Endothelial cell of umbilical vein (primary cell): Measurements from ENCODE around the gene HDAC10. TPM values are rescaled to one million over a fixed set of nuclear protein-coding genes. Genes with fewer than 3 reads are reported as not detected.

ENCODE experiments used
- BruUV-seq: library from RNA; stranded (reverse); fragments of 400-500 nt; replicated peaks from 2 replicates; lab custom pipeline; 2021; lab: Mats Ljungman, UMichigan
- CTCF ChIA-PET: fragments of 300-600, 350-600 bp; sonication (Branson Sonifier 250); formaldehyde crosslinking; loops from one replicate; lab custom pipeline; 2021; ENCODE audit warnings: antibody characterized with exemption, inconsistent platforms; lab: Charles Lee
- POLR2A ChIA-PET: fragments of 300-600, 350-600 bp; sonication (Branson Sonifier 250); formaldehyde crosslinking; loops from one replicate; lab custom pipeline; 2021; ENCODE audit warnings: antibody characterized with exemption, inconsistent platforms; lab: Charles Lee
- DNase-seq: peaks from one replicate; pipeline ENCODE4 v3.0.0-alpha.2; 2011; ENCODE audit warnings: low read depth, low spot score
- FAIRE-seq: peaks from 2 replicates; lab custom pipeline; 2011; peaks lifted over from hg19 to GRCh38; lab: Jason Lieb, UNC
- H2AFZ ChIP-seq: 2 replicates; pipeline ENCODE4 v1.6.0; 2012; ENCODE audit warnings: low read depth, low read length, control low read depth, inconsistent platforms
- H3K27ac ChIP-seq: 2 replicates; pipeline ENCODE4 v1.5.1; 2011; ENCODE audit warnings: low read depth, mild to moderate bottlenecking, control low read depth, low read length, moderate library complexity; ENCODE audit not compliant: insufficient read depth
- H3K27me3 ChIP-seq, 2 experiments: 2 replicates each; pipeline versions ENCODE4 v1.6.0 to v1.6.1; 2011; ENCODE audit warnings: low read length in 2 of 2, mixed read lengths in 1 of 2; ENCODE audit not compliant: control insufficient read depth in 2 of 2, insufficient read depth in 2 of 2
- H3K36me3 ChIP-seq, 2 experiments: 2 replicates in 1 of 2; 3 replicates in 1 of 2; pipeline ENCODE4 v1.5.1; 2011; ENCODE audit warnings: low read length in 2 of 2, mild to moderate bottlenecking in 1 of 2, moderate library complexity in 1 of 2; ENCODE audit not compliant: control insufficient read depth in 2 of 2, insufficient read depth in 2 of 2; ENCODE audit errors: extremely low read depth in 1 of 2
- H3K4me1 ChIP-seq: 3 replicates; pipeline ENCODE4 v1.5.1; 2011; ENCODE audit warnings: mild to moderate bottlenecking, low read length; ENCODE audit not compliant: control insufficient read depth, insufficient read depth; ENCODE audit errors: extremely low read depth
- H3K4me2 ChIP-seq: 2 replicates; pipeline ENCODE4 v1.6.1; 2011; ENCODE audit warnings: low read length, control low read depth, mixed read lengths; ENCODE audit not compliant: insufficient read depth
- H3K4me3 ChIP-seq, 3 experiments: fragments of 200-600 bp in 1 of 3; sonication (generic), shearing (Covaris generic) in 1 of 3; replicated peaks in 1 of 3; 2 replicates each; pipeline ENCODE4 v1.5.1; 2011 to 2016; ENCODE audit warnings: control low read depth in 3 of 3, low read length in 3 of 3, mild to moderate bottlenecking in 2 of 3, inconsistent platforms in 1 of 3, low read depth in 1 of 3, moderate library complexity in 1 of 3; ENCODE audit not compliant: insufficient read depth in 1 of 3
- H3K79me2 ChIP-seq: 2 replicates; pipeline ENCODE4 v1.6.0; 2012; ENCODE audit warnings: low read length, inconsistent platforms; ENCODE audit not compliant: control insufficient read depth, insufficient read depth
- H3K9ac ChIP-seq: replicated peaks from 2 replicates; pipeline ENCODE3; 2011; ENCODE audit warnings: low read length, control low read depth; ENCODE audit not compliant: insufficient read depth; ENCODE audit errors: extremely low read depth
- H3K9me1 ChIP-seq: replicated peaks from 3 replicates; pipeline ENCODE4 v1.6.0; 2011; ENCODE audit warnings: mild to moderate bottlenecking, low read length; ENCODE audit not compliant: control insufficient read depth, insufficient read depth; ENCODE audit errors: extremely low read depth
- H3K9me3 ChIP-seq: replicated peaks from 2 replicates; pipeline ENCODE4 v1.5.1; 2012; ENCODE audit warnings: low read length, inconsistent platforms; ENCODE audit not compliant: control insufficient read depth, insufficient read depth
- H4K20me1 ChIP-seq: replicated peaks from 2 replicates; pipeline ENCODE3; 2011; ENCODE audit warnings: mild to moderate bottlenecking, low read length; ENCODE audit not compliant: control insufficient read depth, insufficient read depth; ENCODE audit errors: extremely low read depth
- CTCF ChIP-seq, 2 donors: IDR thresholded peaks; 1 replicate in 1 of 2; 2 replicates in 1 of 2; pipeline ENCODE4 v1.5.1; 2011; ENCODE audit warnings: low read length in 2 of 2, mild to moderate bottlenecking in 2 of 2, moderate library complexity in 2 of 2, control low read depth in 1 of 2, inconsistent platforms in 1 of 2, low read depth in 1 of 2; ENCODE audit not compliant: insufficient read depth in 1 of 2; ENCODE audit errors: extremely low read depth in 1 of 2
- EZH2 ChIP-seq: IDR thresholded peaks from 2 replicates; pipeline ENCODE4 v1.6.1; 2012; ENCODE audit warnings: borderline replicate concordance, low read depth, mild to moderate bottlenecking, moderate library complexity, low read length, inconsistent platforms; ENCODE audit not compliant: severe bottlenecking
- FOS ChIP-seq: IDR thresholded peaks from 2 replicates; pipeline ENCODE4 v1.6.1; 2011; ENCODE audit warnings: mild to moderate bottlenecking, low read length, moderate library complexity, borderline replicate concordance; ENCODE audit not compliant: insufficient read depth
- GATA2 ChIP-seq: IDR thresholded peaks from 2 replicates; pipeline ENCODE4 v1.7.0; 2011; ENCODE audit warnings: low read depth, mild to moderate bottlenecking, moderate library complexity, mixed read lengths, low read length; ENCODE audit not compliant: insufficient read length, insufficient read depth
- JUN ChIP-seq: IDR thresholded peaks from 2 replicates; pipeline ENCODE4 v1.6.1; 2011; ENCODE audit warnings: borderline replicate concordance, low read depth; ENCODE audit not compliant: insufficient read length, insufficient read depth
- MYC ChIP-seq: IDR thresholded peaks from one replicate; pipeline ENCODE4 v1.6.1; 2011; ENCODE audit warnings: mild to moderate bottlenecking, low read depth, low read length
- POLR2A ChIP-seq: IDR thresholded peaks from 2 replicates; pipeline ENCODE4 v1.6.1; 2012; ENCODE audit warnings: low read depth, mild to moderate bottlenecking, control low read depth, low read length
- POLR2AphosphoS5 ChIP-seq: IDR thresholded peaks from 2 replicates; pipeline ENCODE4 v1.6.1; 2012; ENCODE audit warnings: low read depth, mild to moderate bottlenecking, control low read depth, low read length, moderate library complexity; ENCODE audit not compliant: insufficient read depth
- dilution Hi-C: fragments of 300-500 bp; cut with MboI; formaldehyde crosslinking; loops from one replicate; pipeline ENCODE4 v1.15.0; 2019; ENCODE audit warnings: low sequenced_read_pairs; ENCODE audit not compliant: extremely low pct_ligation_motif_present
- intact Hi-C: fragments of 100-400 bp; cut with micrococcal nuclease; formaldehyde crosslinking; loops from one replicate; pipeline ENCODE4 v1.10.0; 2022
- polyA plus RNA-seq, 4 experiments: library from polyadenylated mRNA; depleted of rRNA in 3 of 4; stranded (reverse) in 3 of 4; unstranded in 1 of 4; fragments of >200 nt; gene quantifications; 2 replicates each; pipeline versions ENCODE4 v1.2.1 to v1.2.3, GENCODE V29; 2011 to 2012; ENCODE audit warnings: missing spikeins in 1 of 4
- total RNA-seq: library from RNA; stranded (reverse); gene quantifications from 2 replicates; pipeline ENCODE4 v1.2.3, GENCODE V29; 2021
- TF ChIP-seq, protein P1 (sequence below): IDR thresholded peaks from 2 replicates; pipeline ENCODE4 v1.6.1; 2011; ENCODE audit not compliant: insufficient read depth, insufficient read length

The HDAC10 gene
- total and polyA plus RNA-seq, 2 donors (not counting 3 experiments of a cell fraction or from before 2014, with no cell fraction given): 32.6 to 47.0 TPM

DNA sequence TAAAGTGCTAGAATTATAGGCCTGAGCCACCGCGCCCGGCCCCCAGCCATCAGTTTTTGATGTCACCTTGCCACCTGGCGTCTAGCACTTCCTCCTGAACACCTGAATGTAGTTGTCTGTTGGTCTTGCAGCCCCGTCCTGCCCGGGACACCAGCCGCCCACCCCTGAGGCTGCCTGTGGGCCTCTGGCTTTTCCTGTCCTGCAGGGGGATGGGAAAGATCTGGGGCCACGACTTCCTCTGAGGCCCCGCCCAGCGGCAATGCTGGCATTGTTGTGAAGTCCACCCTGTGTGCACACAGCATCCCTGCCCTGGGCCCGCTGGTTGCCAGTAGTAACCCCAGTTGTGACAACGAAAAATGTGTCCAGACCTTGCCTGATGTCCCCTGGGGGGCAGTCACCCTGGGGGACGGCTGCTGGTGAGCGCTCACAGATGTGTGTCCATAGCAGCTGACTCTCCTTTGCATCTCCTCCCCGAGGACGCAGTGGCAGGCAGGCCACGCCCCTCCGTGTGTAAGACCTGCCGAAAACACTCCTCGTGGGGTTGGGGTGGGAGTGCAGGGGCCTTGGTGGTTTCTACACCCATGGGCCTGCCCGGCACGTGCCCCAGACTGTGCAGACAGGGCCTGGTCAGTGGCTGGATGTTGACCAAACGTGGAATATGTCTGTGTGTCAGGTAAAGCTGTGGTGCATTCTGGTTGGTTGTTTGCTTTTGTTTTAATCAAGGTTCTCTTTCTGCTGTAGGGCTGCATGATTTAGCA is 43.5 kb downstream of the HDAC10 start:
- no peaks in the 10 kb centered on the region for H3K9me3 ChIP-seq
- POLR2A ChIA-PET: no interaction called here
- H3K27ac ChIP-seq: no peak overlapping the region
- CTCF ChIA-PET: interaction anchor here (0.9 to 1.8 kb wide), 6 partner anchors 8 to 240 kb away, joined by 3 to 6 read pairs (median 4); no protein-coding TSS in a partner anchor
- FAIRE-seq: peak; percentile 75
- BruUV-seq: no TSS peak
- no peak overlapping the region for H3K4me3 ChIP-seq
- H3K27me3 ChIP-seq: no peaks in the 10 kb centered on the region
- H3K9me1 ChIP-seq: no peaks in the 10 kb centered on the region
- intact Hi-C loops (loop anchor here (1.0 to 10.0 kb wide), 2 partner anchors 177 to 233 kb away; no protein-coding TSS in a partner anchor), dilution Hi-C loops (no loop called here)
- peaks cover 15% of the 10 kb centered on the region for H3K79me2 ChIP-seq
- H3K36me3 ChIP-seq: peaks cover 4 to 16% of the 10 kb centered on the region in 2 experiments
- H3K4me2 ChIP-seq: no peak overlapping the region
- DNase-seq: peak; percentile 48
- H3K4me1 ChIP-seq: peaks cover 13% of the 10 kb centered on the region
- no peak overlapping the region for H3K9ac ChIP-seq
- no peaks in the 10 kb centered on the region for H4K20me1 ChIP-seq
- no peak overlapping the region for H2AFZ ChIP-seq
- no peak for TF ChIP-seq JUN
- TF ChIP-seq FOS: no peak
- TF ChIP-seq POLR2A: no peak
- no peak for TF ChIP-seq POLR2AphosphoS5
- no peak for TF ChIP-seq GATA2
- TF ChIP-seq, protein P1, sequence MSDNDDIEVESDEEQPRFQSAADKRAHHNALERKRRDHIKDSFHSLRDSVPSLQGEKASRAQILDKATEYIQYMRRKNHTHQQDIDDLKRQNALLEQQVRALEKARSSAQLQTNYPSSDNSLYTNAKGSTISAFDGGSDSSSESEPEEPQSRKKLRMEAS: no peak
- no peak for TF ChIP-seq MYC
- TF ChIP-seq EZH2: no peak
- no peak for TF ChIP-seq CTCF (IDR thresholded peaks at IDR 0.05; ENCODE audit: extremely low read depth in 1 of 2, insufficient read depth in 1 of 2, low read depth in 1 of 2, low read length in 2 of 2)
